Fibroblast of mammary gland (primary cell): ENCODE results near the gene EPDR1.
A peak's percentile ranks its signal among the peaks of the same experiment; 100 is the strongest.

ENCODE experiments used
- DNase-seq: peaks from one replicate; pipeline ENCODE4 v3.0.0-alpha.2; 2010; ENCODE audit warnings: low read depth
- H3K4me3 ChIP-seq: 2 replicates; pipeline ENCODE4 v1.5.1; 2011; ENCODE audit warnings: low read depth, mild to moderate bottlenecking, low read length, moderate library complexity; ENCODE audit not compliant: control insufficient read depth
- TF ChIP-seq, protein P1 (sequence below): conservative IDR thresholded peaks from 2 replicates; pipeline ENCODE4 v1.5.1; 2011; ENCODE audit warnings: low read depth, low read length, inconsistent platforms; ENCODE audit not compliant: control insufficient read depth, insufficient read depth

Gene EPDR1

DNA sequence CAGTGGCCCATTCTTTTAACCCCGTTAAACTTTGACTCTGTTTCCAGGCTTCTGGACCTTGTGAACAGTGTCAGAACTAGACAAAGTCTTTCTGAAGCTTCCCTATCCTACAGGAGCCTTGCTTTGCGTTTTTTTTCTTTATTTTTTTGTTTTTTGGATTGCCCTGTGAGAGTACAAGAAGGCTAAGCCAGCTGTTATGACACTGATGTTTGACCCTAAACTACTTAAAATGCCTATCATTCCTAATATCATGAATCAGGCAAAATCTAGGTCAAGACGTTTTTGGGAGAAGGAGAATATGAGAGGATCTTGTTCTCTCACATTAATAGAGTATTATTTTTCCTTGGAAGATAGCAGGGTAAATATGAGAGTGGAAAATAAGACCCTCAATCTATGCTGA, 79.8 kb downstream of the EPDR1 start:
- H3K4me3 ChIP-seq = no peak overlapping the region
- TF ChIP-seq, protein P1, sequence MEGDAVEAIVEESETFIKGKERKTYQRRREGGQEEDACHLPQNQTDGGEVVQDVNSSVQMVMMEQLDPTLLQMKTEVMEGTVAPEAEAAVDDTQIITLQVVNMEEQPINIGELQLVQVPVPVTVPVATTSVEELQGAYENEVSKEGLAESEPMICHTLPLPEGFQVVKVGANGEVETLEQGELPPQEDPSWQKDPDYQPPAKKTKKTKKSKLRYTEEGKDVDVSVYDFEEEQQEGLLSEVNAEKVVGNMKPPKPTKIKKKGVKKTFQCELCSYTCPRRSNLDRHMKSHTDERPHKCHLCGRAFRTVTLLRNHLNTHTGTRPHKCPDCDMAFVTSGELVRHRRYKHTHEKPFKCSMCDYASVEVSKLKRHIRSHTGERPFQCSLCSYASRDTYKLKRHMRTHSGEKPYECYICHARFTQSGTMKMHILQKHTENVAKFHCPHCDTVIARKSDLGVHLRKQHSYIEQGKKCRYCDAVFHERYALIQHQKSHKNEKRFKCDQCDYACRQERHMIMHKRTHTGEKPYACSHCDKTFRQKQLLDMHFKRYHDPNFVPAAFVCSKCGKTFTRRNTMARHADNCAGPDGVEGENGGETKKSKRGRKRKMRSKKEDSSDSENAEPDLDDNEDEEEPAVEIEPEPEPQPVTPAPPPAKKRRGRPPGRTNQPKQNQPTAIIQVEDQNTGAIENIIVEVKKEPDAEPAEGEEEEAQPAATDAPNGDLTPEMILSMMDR = no peak
- peak; percentile 44 for DNase-seq
